ENCODE measurements around the gene ZNF687. TPM values are rescaled to one million over a fixed set of nuclear protein-coding genes. Genes with fewer than 3 reads are reported as not detected.
A peak's percentile ranks its signal among the peaks of the same experiment; 100 is the strongest.

The ZNF687 gene
- total RNA-seq, 2 donors from 2014 or later, result 27.5 to 28.4 TPM

DNA sequence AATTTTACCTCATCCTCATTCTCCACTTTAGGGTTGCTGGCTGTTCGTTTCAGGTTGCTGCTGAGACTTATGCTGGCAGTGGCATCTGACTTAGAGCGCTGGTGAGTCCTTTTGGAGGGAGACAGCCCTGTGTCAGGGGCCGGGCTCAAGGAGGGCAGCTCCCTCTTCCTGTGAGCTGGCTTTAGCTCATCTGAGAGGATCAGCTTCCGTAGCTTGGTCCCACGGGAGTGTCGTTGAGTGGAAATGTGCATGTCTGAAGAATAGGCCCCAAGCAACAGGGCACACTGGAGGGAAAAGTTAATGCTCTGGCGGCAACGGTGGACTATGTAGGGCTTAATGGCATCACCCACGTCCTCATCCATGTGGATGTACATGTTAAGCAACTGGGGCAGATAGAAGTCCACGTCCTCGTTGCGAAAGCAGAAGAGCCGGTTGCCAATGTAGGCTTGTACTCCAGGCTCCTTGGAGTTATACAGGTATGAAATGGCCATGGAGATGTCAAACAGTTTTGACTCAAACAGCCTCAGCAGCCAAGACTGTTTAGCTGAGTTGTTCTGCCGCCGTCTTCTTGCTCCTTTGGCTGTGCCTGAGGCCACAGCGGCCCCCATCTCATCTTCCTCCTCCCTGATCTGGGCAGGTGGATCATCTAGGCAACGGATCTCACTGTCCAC, 33.6 kb downstream of the ZNF687 start:
- no peak overlapping the region for H3K9ac ChIP-seq (ENCODE audit: low read depth in 2 of 2, low read length in 2 of 2)
- intact Hi-C loops (cut with DNase I), result no loop called here
- H3K36me3 ChIP-seq, result peaks cover 5% of the 10 kb centered on the region
- H3K4me1 ChIP-seq, result no peaks in the 10 kb centered on the region
- DNase-seq, result no peak
- no peaks in the 10 kb centered on the region for H3K27me3 ChIP-seq
- no peaks in the 10 kb centered on the region for H3K9me3 ChIP-seq
- H3K4me3 ChIP-seq, result no peak overlapping the region
- TF ChIP-seq, protein P1, sequence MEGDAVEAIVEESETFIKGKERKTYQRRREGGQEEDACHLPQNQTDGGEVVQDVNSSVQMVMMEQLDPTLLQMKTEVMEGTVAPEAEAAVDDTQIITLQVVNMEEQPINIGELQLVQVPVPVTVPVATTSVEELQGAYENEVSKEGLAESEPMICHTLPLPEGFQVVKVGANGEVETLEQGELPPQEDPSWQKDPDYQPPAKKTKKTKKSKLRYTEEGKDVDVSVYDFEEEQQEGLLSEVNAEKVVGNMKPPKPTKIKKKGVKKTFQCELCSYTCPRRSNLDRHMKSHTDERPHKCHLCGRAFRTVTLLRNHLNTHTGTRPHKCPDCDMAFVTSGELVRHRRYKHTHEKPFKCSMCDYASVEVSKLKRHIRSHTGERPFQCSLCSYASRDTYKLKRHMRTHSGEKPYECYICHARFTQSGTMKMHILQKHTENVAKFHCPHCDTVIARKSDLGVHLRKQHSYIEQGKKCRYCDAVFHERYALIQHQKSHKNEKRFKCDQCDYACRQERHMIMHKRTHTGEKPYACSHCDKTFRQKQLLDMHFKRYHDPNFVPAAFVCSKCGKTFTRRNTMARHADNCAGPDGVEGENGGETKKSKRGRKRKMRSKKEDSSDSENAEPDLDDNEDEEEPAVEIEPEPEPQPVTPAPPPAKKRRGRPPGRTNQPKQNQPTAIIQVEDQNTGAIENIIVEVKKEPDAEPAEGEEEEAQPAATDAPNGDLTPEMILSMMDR (IDR thresholded peaks at IDR 0.05), result no peak
- no peak overlapping the region for H3K27ac ChIP-seq

DNA sequence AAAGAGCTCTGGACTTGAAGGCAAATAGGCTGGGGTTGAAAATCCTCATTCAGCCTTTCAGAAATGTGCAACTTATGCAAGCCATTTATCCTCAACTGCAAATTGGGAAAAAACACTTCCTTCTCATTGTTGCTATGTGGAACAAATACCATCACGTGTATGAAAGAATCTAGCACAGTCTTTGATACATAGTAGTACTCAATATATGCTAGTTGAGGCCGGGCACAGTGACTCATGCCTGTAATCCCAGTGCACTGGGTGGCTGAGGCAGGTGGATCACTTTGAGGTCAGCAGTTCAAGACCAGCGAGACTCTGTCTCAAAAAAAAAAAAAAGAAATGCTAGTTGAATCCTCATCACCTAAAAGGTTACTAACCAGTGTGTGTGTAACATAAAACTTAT, 36.9 kb downstream of the ZNF687 start:
- TF ChIP-seq, protein P1 (IDR thresholded peaks at IDR 0.05), result no peak
- no peaks in the 10 kb centered on the region for H3K9me3 ChIP-seq
- H3K4me1 ChIP-seq, result no peaks in the 10 kb centered on the region
- H3K27ac ChIP-seq, result no peak overlapping the region
- intact Hi-C loops (cut with DNase I), result no loop called here
- peaks cover 5% of the 10 kb centered on the region for H3K36me3 ChIP-seq
- no peak overlapping the region for H3K4me3 ChIP-seq
- no peaks in the 10 kb centered on the region for H3K27me3 ChIP-seq
- no peak for DNase-seq
- no peak overlapping the region for H3K9ac ChIP-seq (ENCODE audit: low read depth in 2 of 2, low read length in 2 of 2)

DNA sequence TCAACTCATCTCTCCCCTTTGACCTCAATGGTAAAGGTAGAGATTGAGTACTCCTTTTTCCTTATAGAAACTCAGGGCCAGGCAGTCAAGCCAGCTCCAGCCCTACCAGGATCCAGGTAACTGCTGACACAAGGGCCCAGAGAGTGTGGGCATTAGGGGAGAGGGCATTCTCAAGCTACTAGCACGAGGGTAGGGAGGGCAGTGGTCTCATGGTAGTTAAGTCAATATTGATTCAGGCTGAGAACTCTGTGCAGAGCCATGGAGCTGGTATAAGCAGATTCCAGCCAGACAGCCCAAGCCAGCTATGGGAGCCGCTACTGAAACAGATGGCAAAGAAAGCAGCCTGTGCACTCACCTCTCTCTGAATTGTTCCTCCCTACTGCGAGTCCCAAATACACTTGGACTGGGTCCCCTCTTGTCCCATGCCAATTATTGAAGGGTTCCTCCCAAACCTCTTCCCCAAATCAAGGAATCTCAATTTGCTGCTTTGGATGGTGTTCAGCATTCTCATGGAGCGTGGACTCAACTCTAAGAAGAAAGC, 42.4 kb downstream of the ZNF687 start:
- H3K4me1 ChIP-seq, result no peaks in the 10 kb centered on the region
- H3K9ac ChIP-seq (ENCODE audit: low read depth in 2 of 2, low read length in 2 of 2), result no peak overlapping the region
- H3K27ac ChIP-seq, result no peak overlapping the region
- no peak for DNase-seq
- H3K9me3 ChIP-seq, result no peaks in the 10 kb centered on the region
- no peaks in the 10 kb centered on the region for H3K36me3 ChIP-seq
- intact Hi-C loops (cut with DNase I), result no loop called here
- H3K4me3 ChIP-seq, result no peak overlapping the region
- TF ChIP-seq, protein P1 (IDR thresholded peaks at IDR 0.05), result no peak
- no peaks in the 10 kb centered on the region for H3K27me3 ChIP-seq

DNA sequence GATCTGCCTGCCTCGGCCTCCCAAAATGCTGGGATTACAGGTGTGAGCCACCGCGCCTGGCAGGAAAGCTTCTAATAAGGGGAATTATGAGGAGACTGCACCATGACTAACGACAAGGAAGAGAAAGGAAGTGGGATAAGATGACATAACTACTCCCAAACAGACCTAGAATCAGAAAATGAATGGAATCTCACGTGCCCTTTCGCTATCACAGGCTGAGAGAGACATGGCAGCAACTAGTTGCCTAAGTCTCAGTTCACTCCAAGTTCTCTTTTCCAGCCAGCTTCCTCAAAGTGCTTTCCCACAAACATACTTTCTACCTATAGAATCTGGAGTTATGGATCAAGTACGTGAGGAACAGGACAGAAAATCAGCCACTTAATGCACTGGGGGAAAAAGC, 43.1 kb downstream of the ZNF687 start:
- Histone ChIP-seq H3K27me3 (no peaks in the 10 kb centered on the region), H3K36me3 (no peaks in the 10 kb centered on the region), H3K9me3 (no peaks in the 10 kb centered on the region), H3K9ac (ENCODE audit: low read depth in 2 of 2, low read length in 2 of 2) (no peak overlapping the region), H3K4me3 (no peak overlapping the region), H3K27ac (no peak overlapping the region), H3K4me1 (no peaks in the 10 kb centered on the region)
- TF ChIP-seq, protein P1 (IDR thresholded peaks at IDR 0.05), result no peak
- DNase-seq, result no peak
- intact Hi-C loops (cut with DNase I), result no loop called here

DNA sequence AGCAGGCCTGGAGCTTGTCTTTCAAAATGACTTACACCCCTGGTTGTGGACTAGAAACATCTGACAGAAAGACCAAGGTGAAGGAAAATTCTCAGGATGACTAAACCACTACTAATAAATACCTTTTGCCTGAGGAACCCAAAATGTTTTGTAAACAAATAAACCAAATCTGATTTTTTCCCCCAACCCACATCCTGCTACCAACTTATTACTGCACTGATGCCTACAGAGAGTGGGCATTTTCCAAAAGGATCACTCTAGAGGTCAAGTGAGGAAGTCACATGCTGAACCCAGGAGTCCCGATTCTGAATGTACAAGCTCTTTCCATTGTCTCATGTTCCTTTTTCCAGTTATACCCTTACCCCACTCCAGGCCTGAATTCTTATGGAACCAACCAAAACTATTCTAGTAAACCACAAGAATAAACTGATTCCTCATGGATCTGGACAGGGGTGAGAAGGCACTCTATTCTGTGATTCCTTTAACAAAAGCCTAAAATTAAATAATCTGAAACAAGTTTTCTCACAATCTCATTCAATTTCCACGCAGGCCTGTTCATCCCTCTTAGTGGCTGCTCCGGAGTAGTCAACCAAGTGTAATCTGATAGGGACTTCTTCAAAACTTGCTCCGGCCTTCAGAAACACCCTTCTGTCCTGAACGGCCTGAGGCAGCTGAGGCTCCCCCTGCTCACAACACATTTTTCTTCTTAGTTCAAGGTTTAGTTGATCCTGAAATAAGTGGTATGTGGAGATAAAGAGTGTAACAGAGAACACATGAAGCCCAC, 43.7 kb downstream of the ZNF687 start:
- no peaks in the 10 kb centered on the region for H3K27me3 ChIP-seq
- peak overlapping the region; percentile 2 for H3K27ac ChIP-seq
- H3K36me3 ChIP-seq, result no peaks in the 10 kb centered on the region
- intact Hi-C loops (cut with DNase I), result no loop called here
- DNase-seq, result no peak
- H3K4me3 ChIP-seq, result peak overlapping the region; percentile 92
- TF ChIP-seq, protein P1 (IDR thresholded peaks at IDR 0.05), result no peak
- peak overlapping the region; percentile 82 to 87 for H3K9ac ChIP-seq (ENCODE audit: low read depth in 2 of 2, low read length in 2 of 2)
- no peaks in the 10 kb centered on the region for H3K9me3 ChIP-seq
- no peaks in the 10 kb centered on the region for H3K4me1 ChIP-seq

All from colonic mucosa (tissue), 4 donors.